A673 (cell line): ENCODE data around the gene CLCNKA. TPM values are rescaled to one million over a fixed set of nuclear protein-coding genes. Genes with fewer than 3 reads are reported as not detected.

Experiments
- BruUV-seq: library from RNA; stranded (reverse); fragments of 400-500 nt; replicated peaks from 2 replicates; lab custom pipeline; 2021; lab: Mats Ljungman, UMichigan
- CTCF ChIA-PET: fragments of 300-600 bp; sonication (Branson Sonifier 250); formaldehyde crosslinking; loops from one replicate; lab custom pipeline; 2022; ENCODE audit warnings: antibody characterized with exemption; lab: Charles Lee
- POLR2A ChIA-PET: fragments of 300-600 bp; sonication (Branson Sonifier 250); formaldehyde crosslinking; loops from one replicate; lab custom pipeline; 2022; ENCODE audit warnings: antibody characterized with exemption; ENCODE audit not compliant: low non-redundant PET; lab: Charles Lee
- DNase-seq: peaks from one replicate; pipeline ENCODE4 v3.0.0-alpha.2; 2015; ENCODE audit warnings: low spot score
- H3K27ac ChIP-seq: fragments of 200-600 bp; sonication (generic); 2 replicates; pipeline ENCODE4 v1.5.1; 2016; ENCODE audit warnings: mixed run types, low read depth, mild to moderate bottlenecking, mixed read lengths, antibody characterized with exemption, low read length; ENCODE audit not compliant: poor library complexity, severe bottlenecking
- H3K27me3 ChIP-seq: fragments of 200-600 bp; sonication (generic); replicated peaks from 2 replicates; pipeline ENCODE4 v1.6.1; 2017; ENCODE audit warnings: mixed run types, low read depth, mild to moderate bottlenecking, mixed read lengths, antibody characterized with exemption, low read length; ENCODE audit not compliant: insufficient read depth, poor library complexity
- H3K36me3 ChIP-seq: fragments of 200-600 bp; sonication (generic); 2 replicates; pipeline ENCODE4 v1.6.1; 2016; ENCODE audit warnings: mixed run types, mild to moderate bottlenecking, mixed read lengths, antibody characterized with exemption, low read length; ENCODE audit not compliant: insufficient read depth, poor library complexity, severe bottlenecking
- H3K4me1 ChIP-seq: fragments of 200-600 bp; sonication (generic); 2 replicates; pipeline ENCODE4 v1.6.1; 2017; ENCODE audit warnings: mixed run types, mild to moderate bottlenecking, mixed read lengths, antibody characterized with exemption, low read length; ENCODE audit not compliant: insufficient read depth, poor library complexity, severe bottlenecking
- H3K4me3 ChIP-seq: fragments of 200-600 bp; sonication (generic); 2 replicates; pipeline ENCODE4 v1.5.1; 2016; ENCODE audit warnings: low read depth, mixed run types, mild to moderate bottlenecking, mixed read lengths, low read length; ENCODE audit not compliant: poor library complexity, severe bottlenecking
- H3K9me3 ChIP-seq: fragments of 200-600 bp; sonication (generic); 2 replicates; pipeline ENCODE4 v1.6.1; 2016; ENCODE audit warnings: mixed run types, low read depth, mild to moderate bottlenecking, mixed read lengths, antibody characterized with exemption, low read length; ENCODE audit not compliant: poor library complexity, severe bottlenecking
- CTCF ChIP-seq: fragments of 300-800, 200-600 bp; sonication (generic); conservative IDR thresholded peaks from 2 replicates; pipeline ENCODE4 v1.5.1; 2017; ENCODE audit warnings: low read depth, mild to moderate bottlenecking, antibody characterized with exemption, low read length, moderate library complexity, mixed read lengths
- EZH2 ChIP-seq: fragments of 200-600 bp; sonication (generic); IDR thresholded peaks from 2 replicates; pipeline ENCODE4 v1.6.1; 2017; ENCODE audit warnings: borderline replicate concordance, low read depth, mild to moderate bottlenecking, mixed read lengths, antibody characterized with exemption, low read length; ENCODE audit not compliant: poor library complexity, severe bottlenecking
- intact Hi-C: fragments of 100-400 bp; cut with micrococcal nuclease; formaldehyde crosslinking; loops from one replicate; pipeline ENCODE4 v1.10.0; 2022; ENCODE audit not compliant: unreplicated experiment
- total RNA-seq: library from RNA; stranded (reverse); gene quantifications from 2 replicates; pipeline ENCODE4 v1.2.3, GENCODE V29; 2021

The CLCNKA gene
- total RNA-seq, 1 experiment from 2014 or later, result not detected

GRCh38 chr1:16018308-16018707 lies 3.5 kb upstream of the CLCNKA start:
- Histone ChIP-seq H3K4me3 (no peak overlapping the region), H3K9me3 (no peaks in the 10 kb centered on the region), H3K4me1 (peaks cover 1% of the 10 kb centered on the region), H3K27ac (no peak overlapping the region), H3K27me3 (no peaks in the 10 kb centered on the region), H3K36me3 (no peaks in the 10 kb centered on the region)
- TF ChIP-seq CTCF, result no peak
- no peak for TF ChIP-seq EZH2
- ChIA-PET CTCF (no interaction called here), POLR2A (no interaction called here)
- intact Hi-C loops, result no loop called here
- DNase-seq, result no peak
- BruUV-seq, result no TSS peak

- ChIA-PET CTCF (no interaction called here), POLR2A (no interaction called here)
- no peaks in the 10 kb centered on the region for H3K27me3 ChIP-seq
- H3K4me3 ChIP-seq, result no peak overlapping the region
- no peaks in the 10 kb centered on the region for H3K9me3 ChIP-seq
- H3K27ac ChIP-seq, result no peak overlapping the region
- BruUV-seq, result no TSS peak
- H3K4me1 ChIP-seq, result no peaks in the 10 kb centered on the region
- TF ChIP-seq EZH2 (no peak), CTCF (no peak)
- intact Hi-C loops, result no loop called here
- no peaks in the 10 kb centered on the region for H3K36me3 ChIP-seq
- no peak for DNase-seq
Measured at GRCh38 chr1:16018749-16019643, 2.8 kb upstream of the CLCNKA start.

- POLR2A ChIA-PET, result no interaction called here
- BruUV-seq, result no TSS peak
- intact Hi-C loops, result no loop called here
- TF ChIP-seq EZH2 (no peak), CTCF (no peak)
- Histone ChIP-seq H3K4me3 (no peak overlapping the region), H3K9me3 (no peaks in the 10 kb centered on the region), H3K36me3 (no peaks in the 10 kb centered on the region), H3K4me1 (no peaks in the 10 kb centered on the region), H3K27ac (no peak overlapping the region), H3K27me3 (no peaks in the 10 kb centered on the region)
- CTCF ChIA-PET, result no interaction called here
- DNase-seq, result no peak
Measured at GRCh38 chr1:16019644-16020277, 2.1 kb upstream of the CLCNKA start.
